GM18907 (cell line): ENCODE measurements around the gene ITLN1.

Source experiments
- ATAC-seq: cut with Tn5 transposase; IDR thresholded peaks from one replicate; pipeline ENCODE4 v1.9.1; 2021; ENCODE audit warnings: mild to moderate bottlenecking, moderate library complexity; ENCODE audit not compliant: unreplicated experiment

Gene ITLN1

DNA sequence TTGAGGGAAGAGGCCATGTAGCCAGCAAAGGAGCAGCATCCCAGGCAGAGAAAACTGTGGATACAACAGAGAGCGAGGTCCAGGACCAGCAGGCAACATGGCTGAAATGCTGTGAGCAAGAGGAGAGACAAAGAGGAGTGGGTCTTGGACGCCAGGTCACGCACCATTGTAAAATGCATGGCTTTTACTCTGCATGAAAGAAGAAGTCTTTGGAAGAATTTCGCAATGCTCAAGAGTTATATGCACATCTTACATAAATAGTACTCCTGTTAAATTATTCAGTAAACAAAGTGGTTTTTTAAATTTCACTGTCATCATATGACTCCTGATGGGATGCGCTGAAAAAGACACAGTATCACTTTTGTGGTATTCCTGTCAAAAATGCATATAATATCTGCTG, 25.8 kb downstream of the ITLN1 start:
- ATAC-seq, result no peak

GRCh38 chr1:160858507-160858906, 26.5 kb downstream of the ITLN1 start:
- no peak for ATAC-seq

DNA sequence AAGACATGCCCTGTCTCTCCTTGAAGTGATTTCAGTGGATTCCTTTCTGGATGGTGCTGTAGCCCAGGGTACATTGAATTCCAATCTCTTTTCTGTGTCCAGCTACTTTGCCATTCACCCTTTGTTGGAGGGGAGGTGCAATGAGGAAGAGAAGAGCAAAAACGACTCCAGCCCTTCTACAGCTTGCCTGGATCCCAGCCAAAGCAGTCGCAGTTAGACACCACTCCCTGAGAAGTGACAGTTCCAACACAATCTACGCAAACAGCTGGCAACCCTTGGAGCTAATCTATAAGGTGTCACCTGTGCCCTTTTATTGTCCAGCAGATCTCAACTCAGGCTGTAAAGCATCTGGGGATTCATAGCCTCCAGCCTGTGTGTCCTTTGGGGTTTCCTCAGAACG, 26.9 kb downstream of the ITLN1 start:
- no peak for ATAC-seq

DNA sequence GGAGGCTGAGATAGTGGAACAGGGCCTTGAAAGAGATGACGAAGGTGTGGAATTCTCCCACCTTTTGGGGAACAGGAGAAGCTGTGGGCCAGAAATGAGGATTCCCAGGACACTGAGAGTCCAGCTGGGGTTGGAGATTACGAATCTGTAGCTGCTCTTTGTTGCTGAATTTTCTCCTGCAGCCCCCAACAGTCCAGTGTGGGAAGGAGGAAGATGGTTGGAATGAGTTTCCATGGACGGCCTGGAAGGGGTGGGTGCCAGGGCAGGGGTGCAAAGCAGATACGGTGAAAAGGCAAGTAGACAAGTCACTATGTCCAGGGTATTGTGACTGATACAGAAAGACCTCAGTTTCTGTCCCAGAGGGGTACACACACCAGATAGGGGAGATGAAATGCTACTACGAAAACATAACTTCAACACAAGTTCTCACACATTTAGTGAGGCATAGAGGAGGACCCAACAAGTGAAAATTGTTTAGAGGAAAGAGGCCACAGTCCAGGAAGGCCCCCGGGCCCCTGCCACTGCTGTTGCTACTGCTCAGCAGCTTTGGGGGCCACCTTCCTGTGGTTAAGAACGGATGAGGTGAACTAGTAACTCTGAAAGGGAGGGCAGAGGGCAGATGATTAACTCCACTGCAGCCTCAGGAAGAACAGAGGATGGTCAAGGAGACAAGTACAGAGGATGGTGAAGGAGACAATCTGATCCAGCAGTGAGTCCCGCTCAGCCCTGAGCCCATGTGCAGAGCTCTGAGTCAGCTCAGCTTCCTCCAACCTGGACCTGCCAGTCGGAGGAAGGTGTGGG, 29.6 kb downstream of the ITLN1 start:
- peak; percentile 90 for ATAC-seq

DNA sequence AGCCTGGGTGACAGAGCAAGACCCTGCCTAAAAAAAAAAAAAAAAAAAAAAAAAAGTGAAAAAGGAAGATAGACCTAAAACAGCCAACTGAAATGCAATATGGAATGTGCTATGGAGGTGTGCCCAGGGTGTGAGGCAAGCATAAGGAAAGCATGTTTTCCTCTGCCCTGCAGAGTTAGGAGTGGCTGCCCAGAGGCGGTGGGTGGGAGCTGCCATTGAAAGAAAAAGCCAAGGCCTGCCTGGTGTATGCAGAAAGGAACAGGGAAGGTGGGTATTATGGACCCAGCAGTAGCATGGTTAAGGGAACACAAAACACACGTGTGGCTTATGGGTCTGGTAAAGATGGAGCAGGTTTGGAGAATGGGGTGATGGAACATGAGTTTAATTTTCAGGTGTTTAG, 31.2 kb downstream of the ITLN1 start:
- no peak for ATAC-seq

- ATAC-seq, result no peak
These were observed 32.0 kb downstream of the ITLN1 start for GRCh38 chr1:160853014-160853413.

DNA sequence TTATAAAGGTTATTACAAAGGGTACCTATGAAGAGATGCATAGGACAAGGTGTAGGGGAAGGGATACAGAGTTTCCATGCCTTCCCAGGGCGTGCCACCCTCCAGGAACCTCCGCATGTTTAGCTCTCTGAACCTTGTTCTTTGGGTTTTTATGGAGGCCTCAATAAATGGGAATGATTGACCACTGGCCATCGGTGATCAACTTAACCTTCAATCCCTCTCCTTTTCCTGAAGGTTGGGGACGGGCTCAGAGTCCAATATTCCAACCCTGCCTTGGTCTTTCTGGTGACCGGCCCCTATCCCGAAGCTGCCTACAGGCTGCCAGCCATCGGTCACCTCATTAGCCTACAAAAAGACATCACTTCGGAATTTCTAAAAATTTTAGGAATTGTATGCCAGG, 34.0 kb downstream of the ITLN1 start:
- ATAC-seq, result no peak

DNA sequence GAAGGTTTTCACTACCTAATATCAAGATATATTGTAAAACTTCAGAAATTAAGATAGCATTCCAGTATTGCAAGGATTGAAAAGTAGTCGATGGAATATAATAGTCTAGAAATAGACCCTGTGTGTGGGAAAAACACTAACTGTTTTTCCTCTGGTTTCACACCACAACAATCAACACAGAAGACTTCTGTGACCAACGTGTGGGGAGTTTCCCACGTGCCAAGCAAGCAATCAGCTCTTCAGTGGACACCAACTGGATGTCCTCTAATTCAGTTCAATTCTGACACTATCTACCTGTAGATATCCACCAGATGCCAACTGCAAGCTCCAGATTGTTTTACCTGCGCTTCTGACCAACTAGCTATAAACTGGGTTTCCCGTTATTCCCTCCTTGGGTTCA, 34.4 kb downstream of the ITLN1 start:
- no peak for ATAC-seq

- ATAC-seq, result no peak
These were observed 38.7 kb downstream of the ITLN1 start for GRCh38 chr1:160846281-160846680.

DNA sequence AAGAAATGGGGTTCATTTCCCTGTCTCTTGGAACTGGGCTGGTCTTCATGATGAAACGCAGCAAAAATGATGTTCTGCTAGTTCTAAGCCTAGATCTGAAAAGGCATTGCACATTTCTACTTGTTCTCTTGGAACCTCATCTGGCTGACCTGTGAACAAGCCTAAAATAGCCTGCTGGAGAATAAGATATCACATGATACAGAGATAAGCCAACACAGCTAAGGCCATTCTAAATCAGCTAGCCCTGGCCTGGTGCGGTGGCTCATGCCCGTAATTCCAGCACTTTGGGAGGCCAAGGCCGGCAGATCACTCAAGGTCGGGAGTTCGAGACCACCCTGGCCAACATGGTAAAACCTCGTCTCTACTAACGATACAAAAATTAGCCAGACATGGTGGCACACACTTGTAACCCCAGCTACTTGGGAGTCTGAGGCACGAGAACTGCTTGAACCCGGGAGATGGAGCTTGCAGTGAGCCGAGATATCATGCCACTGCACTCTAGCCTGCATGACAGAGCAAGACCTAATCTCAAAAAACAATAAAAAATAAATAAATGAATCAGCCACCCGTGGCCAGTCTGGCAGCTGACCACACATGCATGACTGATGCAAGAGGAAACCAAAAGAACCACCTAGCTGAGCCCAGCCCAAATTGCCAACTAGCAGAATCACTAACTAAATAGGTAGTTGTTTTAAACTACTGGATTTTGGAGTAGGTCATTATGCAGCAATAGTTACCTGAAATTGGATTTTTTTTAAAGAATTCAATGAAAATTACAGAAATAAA, 40.3 kb downstream of the ITLN1 start:
- ATAC-seq, result no peak

DNA sequence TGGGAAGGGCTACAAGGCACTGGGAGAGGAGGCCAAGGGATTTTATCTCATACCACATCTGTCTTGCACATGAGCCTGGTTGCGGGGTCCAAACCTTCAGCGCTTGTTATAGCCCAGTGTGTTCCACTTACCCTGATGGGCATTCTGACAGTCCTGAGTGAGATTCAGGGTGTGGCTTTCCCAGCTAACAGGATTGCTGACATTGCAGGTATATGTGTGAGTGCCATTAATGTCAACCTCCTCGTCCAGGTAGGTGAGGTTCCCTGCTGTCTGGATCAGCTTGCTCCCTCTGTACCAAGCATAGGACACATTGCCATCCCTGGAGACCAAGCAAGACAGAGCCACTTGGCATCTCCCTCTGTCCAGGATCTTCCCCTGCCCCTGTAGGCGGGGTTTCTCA, 43.9 kb downstream of the ITLN1 start:
- no peak for ATAC-seq

DNA sequence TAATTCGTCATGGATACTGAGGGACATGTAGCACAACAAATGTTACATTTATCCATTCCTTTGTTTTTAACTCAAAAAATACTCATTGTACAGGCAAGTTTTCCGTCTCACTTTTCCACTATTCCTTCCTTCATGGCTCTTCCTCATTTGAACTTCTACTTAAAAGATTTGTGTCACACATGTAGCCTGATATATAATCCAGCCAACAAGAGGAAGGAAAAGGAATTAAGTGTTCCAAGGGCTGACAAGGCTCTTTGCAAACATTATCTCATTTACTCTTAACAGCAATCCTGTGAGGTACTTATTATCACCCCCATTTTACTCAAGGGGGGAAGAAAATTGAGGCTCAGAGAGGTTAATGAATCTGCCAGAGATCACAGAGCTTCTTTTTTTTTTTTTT, 45.2 kb downstream of the ITLN1 start:
- no peak for ATAC-seq

GRCh38 chr1:160838888-160839287, 46.1 kb downstream of the ITLN1 start:
- ATAC-seq, result no peak

DNA sequence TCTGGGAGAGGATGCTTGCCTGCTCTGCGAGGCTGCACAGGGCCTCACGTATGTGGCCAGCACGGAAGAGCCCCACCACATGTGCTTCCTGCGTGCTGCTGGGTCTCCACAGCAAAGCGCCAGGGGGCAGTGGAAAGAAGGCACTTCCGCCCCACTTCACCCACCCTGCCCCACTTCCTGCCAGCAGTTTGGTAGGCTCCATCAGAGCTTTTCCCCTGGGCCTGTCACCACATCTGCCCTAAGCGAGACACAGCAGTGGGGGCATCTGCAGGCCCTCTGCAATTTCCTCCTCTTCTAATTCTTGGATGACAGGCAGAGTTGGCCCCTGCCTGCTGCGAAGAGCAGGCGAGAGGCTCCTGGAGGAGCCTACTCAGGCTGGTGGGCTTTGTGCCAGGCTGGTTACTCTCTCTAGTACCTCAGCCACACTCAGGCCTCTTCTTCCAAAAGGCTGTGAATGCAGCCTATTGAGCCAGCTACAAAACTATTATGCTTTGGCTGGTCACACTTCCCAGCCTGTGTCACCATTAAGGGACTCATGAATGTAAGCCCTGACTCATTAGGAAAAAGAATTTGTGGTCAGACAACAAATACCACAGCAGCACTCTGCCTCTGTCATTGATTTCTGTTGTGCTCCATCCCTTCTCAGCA, 47.3 kb downstream of the ITLN1 start:
- ATAC-seq, result peak; percentile 80

DNA sequence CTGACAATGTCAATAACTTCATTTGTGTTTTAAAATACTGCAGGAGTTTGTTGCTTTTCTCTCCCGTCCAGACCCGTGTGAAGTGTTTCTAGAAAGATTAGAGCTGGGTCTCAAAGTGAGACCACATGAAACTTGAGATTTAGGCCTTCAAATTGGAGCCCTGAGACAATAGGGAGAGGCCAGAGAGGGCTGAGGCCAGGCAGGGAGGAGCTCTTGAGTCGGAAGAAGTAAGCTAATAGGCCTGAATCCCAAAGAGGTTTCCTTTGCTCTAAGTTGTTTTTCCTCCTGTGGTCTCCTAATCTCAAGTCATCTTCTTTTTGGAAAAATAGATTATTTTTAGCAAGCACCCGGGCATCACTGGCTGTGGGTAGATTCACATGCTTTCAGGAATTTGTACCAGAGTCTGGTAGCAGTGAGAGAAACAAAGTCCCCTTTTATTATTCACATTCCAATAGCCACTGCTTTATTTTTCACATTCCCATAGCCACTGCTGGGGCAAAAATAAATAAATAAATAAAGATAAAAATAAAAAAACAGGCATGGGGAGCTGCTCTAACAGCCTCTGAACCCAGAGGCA, 47.9 kb downstream of the ITLN1 start:
- no peak for ATAC-seq

GRCh38 chr1:160836561-160836960, 48.4 kb downstream of the ITLN1 start:
- ATAC-seq, result no peak

DNA sequence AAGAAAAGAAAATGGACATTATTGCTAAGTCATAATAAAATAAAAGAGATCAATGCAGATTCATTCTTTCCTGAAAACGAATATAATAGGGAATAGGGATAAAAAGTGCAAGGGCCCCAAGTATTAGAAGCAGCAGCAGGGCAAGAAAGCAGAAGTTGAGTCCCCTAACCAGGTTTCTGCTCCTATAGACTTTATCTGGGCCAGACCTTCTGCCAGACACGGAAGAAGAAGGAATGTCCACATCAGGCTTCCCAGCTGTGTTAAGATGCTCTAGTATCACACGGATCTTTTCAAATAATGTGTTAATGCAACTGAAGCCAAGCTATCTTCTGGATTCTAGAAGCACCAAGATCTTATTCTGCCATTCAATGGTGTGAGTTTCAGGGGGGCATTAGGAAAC, 49.2 kb downstream of the ITLN1 start:
- ATAC-seq, result no peak

DNA sequence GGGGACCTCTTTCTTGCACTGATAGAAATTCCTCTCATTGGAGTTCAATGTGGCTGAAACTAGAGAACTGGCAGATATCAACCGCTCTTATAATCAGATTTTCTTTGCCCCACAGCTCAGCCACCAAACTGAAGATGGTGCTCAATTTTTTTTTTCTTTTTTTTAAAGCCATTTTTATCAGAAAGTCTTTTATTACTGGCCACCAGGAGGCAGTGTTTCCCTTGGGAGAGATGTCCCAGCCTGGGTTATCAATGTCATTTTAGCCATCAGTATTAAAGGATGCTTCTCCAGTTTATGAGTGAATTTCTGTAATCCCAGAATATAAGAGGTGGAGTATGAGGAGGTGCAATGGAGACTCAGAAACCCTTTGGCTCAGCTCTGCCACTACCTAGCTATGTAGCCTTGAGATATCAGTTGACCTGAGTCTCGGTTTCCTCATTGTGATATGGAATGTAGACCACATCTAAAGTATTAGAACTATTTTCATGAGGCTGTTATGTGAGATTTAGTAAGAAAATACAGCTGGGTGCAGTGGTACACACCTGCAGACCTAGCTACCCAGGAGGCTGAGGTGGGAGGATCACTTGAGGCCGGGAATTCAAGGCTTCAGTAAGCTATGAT, 49.9 kb downstream of the ITLN1 start:
- ATAC-seq, result no peak

DNA sequence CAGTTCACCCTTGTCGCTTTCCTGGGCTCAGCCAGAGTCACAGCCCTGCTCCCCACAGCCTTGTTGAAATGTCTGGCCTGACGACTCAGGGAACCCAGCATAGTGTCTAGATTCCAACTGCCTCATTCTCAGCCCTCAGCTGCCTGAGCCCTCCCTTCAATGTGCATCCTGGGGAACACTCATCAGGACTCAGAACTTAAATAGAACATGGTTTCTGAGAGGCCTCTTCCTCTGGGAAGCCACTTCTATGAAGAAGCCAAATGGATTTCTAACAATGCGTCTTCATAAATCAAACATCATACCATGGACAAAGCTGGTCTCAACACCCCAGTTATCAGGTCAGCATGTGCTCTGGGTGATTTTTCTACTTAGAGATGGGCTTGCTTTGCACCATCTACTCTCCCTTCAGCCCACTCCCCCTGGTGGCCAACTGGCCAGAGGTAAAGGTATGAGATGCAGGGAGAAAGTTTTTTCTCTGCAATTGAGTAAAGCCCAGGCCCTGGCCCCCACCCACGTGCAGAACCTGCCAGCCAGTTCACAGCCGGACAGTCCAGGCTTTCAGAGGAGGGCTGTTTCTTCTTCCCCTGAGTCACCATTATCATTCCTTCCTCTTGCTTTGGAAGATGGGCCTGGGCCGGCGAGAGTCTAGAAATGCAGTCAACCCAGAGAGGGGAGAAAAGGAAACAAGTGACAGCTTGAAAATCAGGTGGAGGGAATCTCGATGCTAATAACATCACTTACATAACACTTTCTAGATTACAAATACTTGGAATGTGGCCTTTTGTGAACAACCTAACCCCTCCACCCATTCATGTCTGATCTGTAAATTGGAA, 54.4 kb downstream of the ITLN1 start:
- peak; percentile 47 for ATAC-seq

- ATAC-seq, result no peak
These were observed 55.2 kb downstream of the ITLN1 start for GRCh38 chr1:160829766-160830165.
